ENCODE data around the gene CCBE1. TPM values are rescaled to one million over a fixed set of nuclear protein-coding genes. Genes with fewer than 3 reads are reported as not detected.

CCBE1 gene
- total RNA-seq, 3 donors from 2014 or later (not counting 1 experiment from before 2014, with no cell fraction given) = 0.05 TPM; not detected in 2

GRCh38 chr18:59546188-59546587 lies 151.0 kb downstream of the CCBE1 start:
- TF ChIP-seq CTCF (IDR thresholded peaks at IDR 0.05) = no peak
- peaks cover 0 to 2% of the 10 kb centered on the region in 2 donors for H3K27me3 Mint-ChIP-seq (ENCODE audit: low read depth in 2 of 2)
- H3K9me3 Mint-ChIP-seq = peaks cover 4 to 6% of the 10 kb centered on the region in 2 donors
- Histone ChIP-seq H3K27ac (ENCODE audit: low read length) (no peak overlapping the region), H3K9me3 (ENCODE audit: control insufficient read depth, insufficient read depth, low read length) (no peaks in the 10 kb centered on the region), H3K4me3 (ENCODE audit: low read length) (no peak overlapping the region), H3K4me1 (ENCODE audit: control insufficient read depth, insufficient read depth, low read length) (no peaks in the 10 kb centered on the region), H3K36me3 (ENCODE audit: control insufficient read depth, insufficient read depth, low read length) (no peaks in the 10 kb centered on the region), H3K27me3 (ENCODE audit: control insufficient read depth, insufficient read depth, low read length) (no peaks in the 10 kb centered on the region)
- H3K4me1 Mint-ChIP-seq = no peaks in the 10 kb centered on the region
- ATAC-seq (no peak), DNase-seq (no peak)
- intact Hi-C loops (cut with micrococcal nuclease) = no loop called here
- H3K36me3 Mint-ChIP-seq = no peaks in the 10 kb centered on the region
- 79% methylated on average over 2 of the region's 3 CpGs for WGBS (ENCODE audit: insufficient coverage)
- H3K27ac Mint-ChIP-seq = no peak overlapping the region
- H3K4me3 Mint-ChIP-seq = no peak overlapping the region

- no peaks in the 10 kb centered on the region for H3K36me3 Mint-ChIP-seq
- ATAC-seq (no peak), DNase-seq (no peak)
- TF ChIP-seq CTCF (IDR thresholded peaks at IDR 0.05) = no peak
- H3K9me3 Mint-ChIP-seq = peaks cover 2 to 9% of the 10 kb centered on the region in 2 donors
- H3K4me3 Mint-ChIP-seq = no peak overlapping the region
- intact Hi-C loops (cut with micrococcal nuclease) = no loop called here
- Histone ChIP-seq H3K4me1 (ENCODE audit: control insufficient read depth, insufficient read depth, low read length) (no peaks in the 10 kb centered on the region), H3K36me3 (ENCODE audit: control insufficient read depth, insufficient read depth, low read length) (no peaks in the 10 kb centered on the region), H3K27ac (ENCODE audit: low read length) (no peak overlapping the region), H3K9me3 (ENCODE audit: control insufficient read depth, insufficient read depth, low read length) (no peaks in the 10 kb centered on the region), H3K4me3 (ENCODE audit: low read length) (no peak overlapping the region), H3K27me3 (ENCODE audit: control insufficient read depth, insufficient read depth, low read length) (no peaks in the 10 kb centered on the region)
- no CpG with 5 or more reads among the region's 3 CpGs for WGBS (ENCODE audit: insufficient coverage)
- H3K4me1 Mint-ChIP-seq = no peaks in the 10 kb centered on the region
- H3K27me3 Mint-ChIP-seq (ENCODE audit: low read depth in 2 of 2) = peaks cover 0 to 2% of the 10 kb centered on the region in 2 donors
- no peak overlapping the region for H3K27ac Mint-ChIP-seq
Observed at GRCh38 chr18:59540780-59541179, 156.4 kb downstream of the CCBE1 start.

GRCh38 chr18:59540346-59540745 lies 156.9 kb downstream of the CCBE1 start:
- Mint-ChIP-seq H3K9me3 (peaks cover 2 to 9% of the 10 kb centered on the region in 2 donors), H3K4me1 (no peaks in the 10 kb centered on the region), H3K27me3 (ENCODE audit: low read depth in 2 of 2) (peaks cover 0 to 2% of the 10 kb centered on the region in 2 donors), H3K27ac (no peak overlapping the region), H3K36me3 (no peaks in the 10 kb centered on the region), H3K4me3 (no peak overlapping the region)
- no peak for DNase-seq
- H3K9me3 ChIP-seq (ENCODE audit: control insufficient read depth, insufficient read depth, low read length) = no peaks in the 10 kb centered on the region
- no peaks in the 10 kb centered on the region for H3K4me1 ChIP-seq (ENCODE audit: control insufficient read depth, insufficient read depth, low read length)
- intact Hi-C loops (cut with micrococcal nuclease) = no loop called here
- no peak overlapping the region for H3K4me3 ChIP-seq (ENCODE audit: low read length)
- no peaks in the 10 kb centered on the region for H3K36me3 ChIP-seq (ENCODE audit: control insufficient read depth, insufficient read depth, low read length)
- no peak for TF ChIP-seq CTCF (IDR thresholded peaks at IDR 0.05)
- no peak for ATAC-seq
- no peaks in the 10 kb centered on the region for H3K27me3 ChIP-seq (ENCODE audit: control insufficient read depth, insufficient read depth, low read length)
- no peak overlapping the region for H3K27ac ChIP-seq (ENCODE audit: low read length)

- no peak overlapping the region for H3K4me3 Mint-ChIP-seq
- no peak overlapping the region for H3K4me3 ChIP-seq (ENCODE audit: low read length)
- no peaks in the 10 kb centered on the region for H3K27me3 ChIP-seq (ENCODE audit: control insufficient read depth, insufficient read depth, low read length)
- peaks cover 2 to 9% of the 10 kb centered on the region in 2 donors for H3K9me3 Mint-ChIP-seq
- no peak overlapping the region for H3K27ac ChIP-seq (ENCODE audit: low read length)
- H3K9me3 ChIP-seq (ENCODE audit: control insufficient read depth, insufficient read depth, low read length) = no peaks in the 10 kb centered on the region
- no peaks in the 10 kb centered on the region for H3K4me1 Mint-ChIP-seq
- H3K36me3 Mint-ChIP-seq = no peaks in the 10 kb centered on the region
- no peak for ATAC-seq
- H3K4me1 ChIP-seq (ENCODE audit: control insufficient read depth, insufficient read depth, low read length) = no peaks in the 10 kb centered on the region
- H3K36me3 ChIP-seq (ENCODE audit: control insufficient read depth, insufficient read depth, low read length) = no peaks in the 10 kb centered on the region
- H3K27ac Mint-ChIP-seq = no peak overlapping the region
- peaks cover 0 to 2% of the 10 kb centered on the region in 2 donors for H3K27me3 Mint-ChIP-seq (ENCODE audit: low read depth in 2 of 2)
- 63% methylated on average over 4 of the region's 4 CpGs for WGBS (ENCODE audit: insufficient coverage)
- intact Hi-C loops (cut with micrococcal nuclease) = no loop called here
- DNase-seq = no peak
- TF ChIP-seq CTCF (IDR thresholded peaks at IDR 0.05) = no peak
Observed at GRCh38 chr18:59539108-59539507, 158.1 kb downstream of the CCBE1 start.

All from natural killer cell (primary cell).